NT2/D1 (cell line): ENCODE measurements around the gene GAL3ST2.

ENCODE experiments used
- SUZ12 ChIP-seq: IDR thresholded peaks from 2 replicates; pipeline ENCODE4 v1.6.1; 2011; ENCODE audit not compliant: insufficient read length, insufficient read depth; ENCODE audit errors: extremely low read depth
- YY1 ChIP-seq: IDR thresholded peaks from 2 replicates; pipeline ENCODE4 v1.6.1; 2011; ENCODE audit not compliant: insufficient read length, insufficient read depth

DNA sequence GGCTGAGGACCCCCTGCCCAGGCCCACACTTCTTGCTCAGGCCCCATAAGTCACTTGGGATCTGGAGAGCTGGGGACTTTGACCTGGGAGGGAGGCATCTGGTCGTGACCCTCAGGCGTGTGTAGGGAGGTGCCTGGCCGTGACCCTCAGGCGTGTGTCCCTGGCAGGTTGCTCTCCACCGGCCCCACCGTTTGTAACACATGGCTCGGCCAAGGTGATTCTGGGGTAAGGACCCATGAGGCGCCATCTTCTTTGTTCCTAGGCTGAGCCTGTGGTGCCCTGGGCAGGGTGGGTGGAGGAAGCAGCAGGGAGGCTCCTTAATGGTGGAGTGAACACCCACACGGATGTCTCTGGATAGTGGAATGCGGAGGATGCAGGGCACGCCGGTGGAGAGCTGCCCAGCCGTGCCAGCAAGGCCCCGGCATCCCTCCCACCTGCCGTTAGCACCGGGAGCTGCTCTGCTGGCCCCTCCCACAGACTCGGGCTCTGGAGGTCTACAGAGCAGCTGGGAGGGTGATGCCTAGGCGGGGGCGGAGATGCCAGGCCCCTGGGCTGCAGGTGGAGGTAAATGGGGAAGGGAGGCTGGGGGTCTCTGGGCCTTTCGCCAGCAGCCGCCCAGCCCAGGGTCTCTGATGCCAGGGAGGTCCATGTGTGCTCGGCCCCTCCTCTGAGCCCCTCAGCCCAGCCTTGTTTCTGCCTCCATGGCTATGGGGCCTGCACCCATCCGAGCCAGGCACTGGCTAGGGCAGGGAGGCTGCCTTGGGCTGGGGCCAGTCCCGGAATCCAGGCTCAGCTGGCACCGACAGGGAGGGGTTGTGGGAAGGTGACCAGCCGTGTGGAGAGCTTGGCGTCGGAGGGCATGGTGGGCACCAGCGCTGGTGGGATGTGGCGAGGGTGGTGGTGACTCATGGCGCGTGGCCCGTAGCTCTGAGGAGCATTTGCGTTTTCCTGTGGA, 1.1 kb upstream of the GAL3ST2 start:
- TF ChIP-seq SUZ12 (no peak), YY1 (no peak)
